HG03571 (cell line): ENCODE results near the gene CCDC197.

Experiments used
- ATAC-seq: cut with Tn5 transposase; IDR thresholded peaks from one replicate; pipeline ENCODE4 v1.9.1; 2021; ENCODE audit not compliant: unreplicated experiment

Gene CCDC197

GRCh38 chr14:94022532-94023411 is 25.7 kb downstream of the CCDC197 start:
- no peak for ATAC-seq

DNA sequence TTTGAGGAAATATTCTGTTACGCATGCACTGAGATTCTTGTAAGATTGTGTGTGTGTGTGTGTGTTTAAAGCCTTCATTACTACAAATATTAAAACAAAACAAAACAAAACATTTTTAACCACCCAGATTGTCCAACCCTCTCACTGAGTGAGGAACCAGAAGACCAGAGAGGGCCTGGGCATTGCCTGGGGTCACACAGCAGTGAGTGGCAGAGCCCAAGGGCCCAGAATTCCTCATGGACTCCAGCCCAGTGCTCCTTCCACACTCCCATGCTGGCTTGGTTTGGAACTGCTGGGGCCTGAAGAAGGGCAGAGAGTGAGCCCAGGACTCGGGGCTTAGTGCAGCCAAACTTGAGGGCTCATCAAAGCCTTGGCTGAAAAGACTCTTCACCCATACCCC is 27.4 kb downstream of the CCDC197 start:
- no peak for ATAC-seq

- no peak for ATAC-seq
Measured at GRCh38 chr14:94025720-94026119, 28.6 kb downstream of the CCDC197 start.

DNA sequence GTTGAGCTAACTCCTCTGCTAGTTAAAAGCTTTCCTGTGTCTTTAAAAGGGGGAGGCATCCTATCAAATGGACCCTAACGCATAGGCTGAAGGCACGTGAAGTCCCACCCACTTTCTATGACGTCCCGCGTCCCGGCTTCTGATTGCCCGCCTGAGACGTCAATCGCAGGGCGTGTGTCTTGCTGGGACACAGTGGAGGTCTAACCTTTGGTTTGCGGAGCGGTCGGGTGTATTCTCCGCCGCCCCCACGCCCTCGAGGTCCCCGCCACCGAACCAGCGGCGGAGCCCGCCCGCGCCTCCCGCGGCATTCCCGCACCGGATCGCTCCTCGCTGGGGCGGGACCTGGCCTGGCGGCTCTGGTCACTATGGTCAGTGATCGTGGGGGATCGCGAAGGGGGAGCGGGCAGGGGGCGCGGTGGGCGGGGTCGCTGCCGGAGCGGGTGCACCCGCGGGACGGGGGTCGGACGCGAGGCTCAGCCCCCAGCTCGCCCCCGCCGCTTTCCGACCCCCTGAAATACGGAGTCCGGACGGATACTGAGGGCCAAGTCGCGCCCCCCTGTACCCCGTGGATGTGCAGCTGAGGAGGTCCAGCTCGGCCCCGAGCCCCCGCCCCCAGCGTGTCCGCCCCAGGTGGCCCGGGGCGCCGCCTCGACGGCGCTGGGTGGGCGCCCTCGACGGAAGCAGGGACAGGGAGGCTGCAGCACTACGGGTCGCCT is 29.2 kb downstream of the CCDC197 start, which contains the start of gene OTUB2:
OTUB2 (plus strand) TSS at position 168 of the 716 bp plus-strand sequence; CDS start at position 366, 198 bp downstream.
- ATAC-seq: peak; percentile 98

GRCh38 chr14:94026889-94027469 is 29.9 kb downstream of the CCDC197 start:
- no peak for ATAC-seq

DNA sequence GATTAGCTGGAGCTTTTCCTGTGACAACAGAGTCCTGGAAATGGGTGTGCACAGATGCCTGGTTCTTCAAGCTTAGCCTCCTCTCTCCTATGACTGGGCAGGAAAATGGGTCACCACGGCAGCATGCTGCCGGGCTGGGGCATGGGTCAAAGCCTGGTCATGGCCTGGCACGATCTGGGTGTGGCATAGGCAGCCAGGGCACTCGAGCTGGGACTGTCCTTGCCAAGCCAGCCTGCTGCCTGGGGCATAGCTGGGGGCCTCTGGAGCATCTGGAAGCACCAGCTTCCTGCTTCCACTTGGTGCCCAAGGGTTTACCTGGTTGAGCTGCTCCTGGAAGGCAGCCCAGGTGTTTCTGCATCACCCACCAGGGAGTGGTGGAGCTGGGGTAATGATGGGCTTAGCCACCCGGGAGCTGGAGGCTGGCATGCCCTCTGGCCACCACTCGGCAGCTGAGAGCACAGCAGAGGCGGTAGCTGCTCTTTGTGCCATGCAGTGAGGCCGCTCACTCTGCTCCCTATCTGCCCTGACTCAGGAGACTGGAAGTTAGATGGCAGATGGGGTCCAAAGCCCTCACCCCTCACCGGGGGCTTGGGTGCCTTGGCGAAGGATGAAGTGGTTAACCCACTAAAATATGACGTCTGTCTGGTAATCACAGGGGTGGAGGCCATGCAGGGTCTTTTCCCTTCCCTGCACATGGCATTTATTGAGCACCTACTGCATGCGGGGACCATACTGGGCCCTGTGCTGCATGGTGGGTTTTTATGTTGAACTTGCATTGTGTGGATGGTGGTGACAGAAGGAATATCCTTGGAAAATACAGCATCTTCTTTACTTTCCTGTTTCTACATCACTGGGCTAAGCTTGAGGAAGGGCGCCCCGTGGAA is 30.7 kb downstream of the CCDC197 start:
- ATAC-seq: no peak

DNA sequence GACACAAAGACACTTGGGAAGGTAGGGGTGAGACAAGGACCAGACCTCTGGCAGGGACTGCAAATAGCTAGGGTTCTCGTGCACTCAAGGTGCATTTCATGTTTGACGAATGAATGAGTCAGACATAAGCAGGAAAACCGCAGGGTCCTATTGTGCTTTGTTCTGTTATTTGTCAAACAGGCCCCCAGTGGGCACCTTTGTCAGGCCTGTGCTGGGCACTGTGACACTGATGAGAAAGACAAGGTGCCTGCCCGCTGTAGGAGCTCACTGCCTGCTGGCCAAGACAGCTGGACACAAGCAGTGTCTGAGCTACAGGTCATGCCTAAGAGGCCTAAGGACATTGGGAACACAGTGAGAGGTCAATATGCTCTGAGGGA is 31.3 kb downstream of the CCDC197 start:
- no peak for ATAC-seq

GRCh38 chr14:94029265-94029664 is 32.2 kb downstream of the CCDC197 start:
- ATAC-seq: no peak

DNA sequence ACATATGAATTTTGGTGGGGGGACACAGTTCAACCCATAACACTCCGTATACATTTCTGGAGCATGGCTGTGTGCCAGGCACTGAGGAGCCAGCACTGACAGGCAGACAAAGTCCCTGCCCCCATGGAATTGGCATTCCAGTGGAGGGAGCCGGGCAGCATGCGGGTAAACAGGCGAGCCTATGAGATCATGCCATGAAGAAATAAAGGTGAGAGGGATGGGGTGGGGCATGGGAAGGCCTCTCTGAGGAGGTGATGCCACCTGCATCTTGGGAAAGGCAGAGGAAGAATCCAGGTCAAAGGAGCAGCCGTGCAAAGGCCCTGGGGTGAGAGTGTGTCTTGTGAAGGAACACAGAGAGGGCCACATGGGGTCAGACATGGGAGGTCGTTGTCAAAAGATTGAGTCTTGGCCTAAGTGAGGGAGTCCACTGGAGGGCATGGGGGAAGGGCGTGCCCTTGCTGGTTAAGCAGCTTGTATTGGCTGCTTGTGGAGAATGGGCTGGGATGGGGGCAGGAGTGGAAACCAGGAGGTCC is 32.6 kb downstream of the CCDC197 start:
- no peak for ATAC-seq

DNA sequence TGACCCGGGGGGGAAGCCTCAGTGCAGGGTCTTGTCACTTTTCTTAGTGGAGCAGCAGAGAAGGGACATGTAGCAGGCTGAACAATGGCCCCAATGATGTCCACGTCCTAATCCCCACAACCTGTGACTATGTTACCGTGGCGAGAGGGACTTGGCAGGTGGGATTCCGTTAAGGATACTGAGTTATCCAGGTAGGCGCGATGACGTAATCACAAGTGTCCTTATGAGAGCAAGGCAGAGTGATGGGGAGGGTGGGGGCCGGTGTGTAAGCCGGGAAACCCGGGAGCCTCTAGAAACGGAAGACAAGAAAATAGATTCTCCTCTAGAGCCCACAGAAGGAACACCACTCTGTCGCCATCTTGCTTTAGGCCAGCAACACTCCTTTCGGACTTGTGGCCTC is 33.5 kb downstream of the CCDC197 start:
- no peak for ATAC-seq

DNA sequence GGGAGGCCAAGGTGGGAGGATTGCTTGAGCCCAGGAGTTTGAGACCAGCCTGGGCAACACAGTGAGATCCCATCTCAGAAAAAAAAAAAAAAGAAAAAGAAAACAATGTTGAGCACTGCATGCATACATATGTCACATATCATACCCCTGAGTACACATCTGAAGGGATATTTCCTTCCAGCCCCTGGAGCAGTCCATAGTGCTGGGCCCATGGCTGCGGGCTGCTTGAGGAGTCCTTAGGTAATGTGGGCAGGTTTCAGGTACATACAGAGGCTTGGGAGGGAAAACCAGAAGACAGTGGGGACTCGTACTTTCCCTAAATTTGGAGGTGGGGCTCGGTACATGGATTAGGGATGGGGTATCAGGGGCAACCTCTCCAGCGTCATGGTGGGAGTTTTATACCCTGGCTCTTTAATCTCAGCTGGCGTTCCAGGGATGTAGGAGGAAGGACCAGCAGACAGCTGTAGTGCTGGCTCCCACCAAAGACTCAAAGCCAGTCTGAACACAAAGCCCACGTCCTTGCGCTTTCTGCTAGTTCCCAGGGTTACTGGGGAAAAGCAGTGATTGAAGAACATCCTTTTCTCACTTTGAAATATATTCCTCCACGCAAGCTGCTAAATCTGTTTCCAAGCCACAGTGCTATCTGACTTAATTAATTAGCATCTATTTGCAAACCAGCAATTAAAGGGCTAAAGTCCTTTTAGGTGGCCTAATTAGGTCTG is 34.2 kb downstream of the CCDC197 start:
- no peak for ATAC-seq

GRCh38 chr14:94031883-94032279 is 34.8 kb downstream of the CCDC197 start:
- no peak for ATAC-seq

DNA sequence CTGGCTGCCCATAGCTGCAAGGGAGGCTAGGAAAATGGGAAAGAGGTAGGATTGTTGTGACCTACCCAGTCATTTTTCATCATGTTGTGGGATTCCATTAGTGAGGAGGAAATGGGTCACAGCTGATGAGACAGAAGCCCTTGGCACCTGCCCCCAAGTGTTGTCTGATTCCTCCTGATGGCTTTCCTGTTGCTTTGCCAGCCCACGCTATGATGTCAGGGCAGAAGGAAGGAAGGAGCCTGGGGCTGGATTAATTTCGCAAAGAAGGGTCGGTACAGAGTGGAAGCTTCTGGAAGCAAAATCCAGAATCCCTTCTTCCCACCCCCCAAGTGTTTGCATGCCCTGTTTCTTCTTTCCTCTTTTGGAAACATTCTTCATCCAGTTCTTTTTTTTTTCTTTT is 37.8 kb downstream of the CCDC197 start:
- no peak for ATAC-seq

DNA sequence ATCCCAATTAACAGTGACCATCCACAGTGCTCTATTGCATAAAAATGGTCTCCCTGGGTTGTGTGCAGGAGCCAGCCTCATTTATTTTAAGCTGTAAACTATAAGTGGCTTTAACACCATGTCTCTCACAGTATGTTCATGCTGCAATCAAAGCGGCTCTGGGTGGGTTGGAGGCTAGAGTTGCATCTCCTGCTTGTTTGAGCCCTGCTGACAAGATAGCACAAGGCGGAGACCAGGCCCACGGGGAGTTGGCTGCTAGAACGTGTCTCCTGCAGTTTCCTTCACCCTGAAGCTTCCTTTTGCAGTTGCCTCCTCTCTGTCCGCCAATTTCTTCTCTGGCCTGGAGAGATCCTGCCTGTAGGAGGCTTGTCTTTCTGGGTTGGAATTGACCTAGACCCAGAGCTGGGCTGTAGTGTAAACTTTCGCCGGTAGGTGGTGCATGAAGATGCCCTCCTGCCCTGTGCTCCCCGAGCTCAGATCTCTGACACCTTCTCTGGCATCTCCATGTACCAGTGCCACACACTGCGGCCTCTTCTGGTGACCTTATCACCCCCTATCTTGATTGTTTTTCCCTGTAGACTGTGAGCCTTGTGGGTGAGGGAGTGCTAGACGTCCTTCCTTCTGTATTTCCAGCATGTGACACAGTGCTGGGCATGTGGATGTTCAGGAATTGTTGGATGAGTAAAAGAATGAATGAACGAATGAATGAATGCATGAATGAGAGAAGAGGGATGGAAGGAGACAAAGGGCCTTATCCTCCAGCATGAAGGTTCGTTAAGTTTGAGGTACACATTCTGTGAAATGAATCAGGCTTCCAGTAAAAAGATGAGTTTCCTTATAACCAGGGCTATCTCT is 39.4 kb downstream of the CCDC197 start:
- ATAC-seq: peak; percentile 85

DNA sequence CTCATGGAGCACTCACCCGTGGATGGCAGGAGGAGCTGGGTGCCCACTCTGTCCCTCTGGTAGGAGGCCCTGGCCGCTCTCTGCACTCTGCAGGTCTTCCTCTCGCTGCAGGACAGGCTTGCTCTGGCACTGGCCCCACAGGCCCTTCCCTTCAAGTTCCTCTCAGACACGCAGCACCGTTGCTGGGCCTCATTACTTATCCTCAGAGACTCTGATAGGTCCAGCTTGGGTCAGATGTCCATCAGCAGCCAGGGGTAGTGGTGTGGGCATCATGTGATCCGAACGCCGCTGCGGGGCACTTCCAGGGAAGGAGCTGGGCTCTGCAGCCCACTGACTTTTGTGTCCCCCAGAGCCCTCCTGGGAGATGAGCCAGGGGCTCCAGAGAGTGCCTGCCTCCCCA is 40.9 kb downstream of the CCDC197 start:
- no peak for ATAC-seq

GRCh38 chr14:94038510-94038909 is 41.4 kb downstream of the CCDC197 start:
- no peak for ATAC-seq

DNA sequence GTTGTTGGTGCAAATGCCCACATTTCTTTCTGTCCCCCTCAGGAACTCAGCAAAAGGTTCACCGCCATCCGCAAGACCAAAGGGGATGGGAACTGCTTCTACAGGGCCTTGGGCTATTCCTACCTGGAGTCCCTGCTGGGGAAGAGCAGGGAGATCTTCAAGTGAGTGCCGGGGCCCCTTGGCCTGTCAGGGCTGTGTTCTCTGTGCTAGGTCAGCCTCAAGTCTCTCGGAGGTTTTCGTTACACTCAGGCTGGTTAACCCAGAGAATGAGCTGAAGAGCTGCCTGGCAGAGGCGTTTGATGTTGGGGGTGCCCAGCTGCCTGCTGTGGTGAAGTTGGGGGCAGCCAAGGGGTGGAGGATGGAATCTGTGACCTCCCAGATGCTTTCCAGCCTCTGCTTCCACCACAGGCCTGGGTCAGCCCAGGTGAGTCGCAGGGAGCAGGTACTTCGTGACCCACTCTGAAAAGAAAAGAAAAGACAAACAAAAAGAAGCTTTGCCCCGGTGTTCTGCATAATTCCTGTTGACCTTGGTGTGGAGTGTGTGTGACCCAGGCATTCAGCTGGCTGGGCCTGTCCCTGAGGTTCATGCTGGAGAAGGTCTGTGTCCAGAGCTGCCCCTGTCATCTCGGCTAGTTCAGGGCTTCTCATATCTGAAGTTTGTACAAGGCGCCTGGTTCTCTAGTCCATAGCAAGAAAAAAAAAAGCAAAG is 42.0 kb downstream of the CCDC197 start:
- no peak for ATAC-seq

- no peak for ATAC-seq
Measured at GRCh38 chr14:94040247-94040646, 43.1 kb downstream of the CCDC197 start.
